ENCODE results near the gene SLC35F3.

SLC35F3 gene

DNA sequence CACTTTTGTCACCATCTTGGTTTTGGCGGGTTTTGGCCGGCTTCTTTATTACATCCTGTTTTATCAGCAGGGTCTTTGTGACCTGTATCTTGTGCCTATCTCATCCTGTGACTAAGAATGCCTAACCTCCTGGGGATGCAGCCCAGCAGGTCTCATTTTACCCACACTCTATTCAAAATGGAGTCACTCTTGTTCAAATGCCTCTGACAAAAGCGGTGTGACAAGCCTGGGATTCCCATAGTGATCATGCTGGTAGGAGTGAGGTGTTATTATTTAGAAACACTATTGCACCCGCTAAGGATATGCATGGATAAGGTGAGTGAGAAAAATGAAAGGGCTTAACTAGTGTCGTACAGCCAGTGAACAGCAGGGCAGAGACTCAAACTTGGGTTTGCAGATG lies 357.1 kb downstream of the SLC35F3 start:
- FAIRE-seq (no peak), DNase-seq (ENCODE audit: insufficient read length, low spot score) (no peak)
- TF ChIP-seq, protein P1, sequence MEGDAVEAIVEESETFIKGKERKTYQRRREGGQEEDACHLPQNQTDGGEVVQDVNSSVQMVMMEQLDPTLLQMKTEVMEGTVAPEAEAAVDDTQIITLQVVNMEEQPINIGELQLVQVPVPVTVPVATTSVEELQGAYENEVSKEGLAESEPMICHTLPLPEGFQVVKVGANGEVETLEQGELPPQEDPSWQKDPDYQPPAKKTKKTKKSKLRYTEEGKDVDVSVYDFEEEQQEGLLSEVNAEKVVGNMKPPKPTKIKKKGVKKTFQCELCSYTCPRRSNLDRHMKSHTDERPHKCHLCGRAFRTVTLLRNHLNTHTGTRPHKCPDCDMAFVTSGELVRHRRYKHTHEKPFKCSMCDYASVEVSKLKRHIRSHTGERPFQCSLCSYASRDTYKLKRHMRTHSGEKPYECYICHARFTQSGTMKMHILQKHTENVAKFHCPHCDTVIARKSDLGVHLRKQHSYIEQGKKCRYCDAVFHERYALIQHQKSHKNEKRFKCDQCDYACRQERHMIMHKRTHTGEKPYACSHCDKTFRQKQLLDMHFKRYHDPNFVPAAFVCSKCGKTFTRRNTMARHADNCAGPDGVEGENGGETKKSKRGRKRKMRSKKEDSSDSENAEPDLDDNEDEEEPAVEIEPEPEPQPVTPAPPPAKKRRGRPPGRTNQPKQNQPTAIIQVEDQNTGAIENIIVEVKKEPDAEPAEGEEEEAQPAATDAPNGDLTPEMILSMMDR (IDR thresholded peaks at IDR 0.05; ENCODE audit: insufficient read depth, missing control alignments), result no peak

GRCh38 chr1:234262007-234262753 lies 357.7 kb downstream of the SLC35F3 start:
- TF ChIP-seq, protein P1 (IDR thresholded peaks at IDR 0.05; ENCODE audit: insufficient read depth, missing control alignments), result no peak
- no peak for DNase-seq (ENCODE audit: insufficient read length, low spot score)
- no peak for FAIRE-seq

DNA sequence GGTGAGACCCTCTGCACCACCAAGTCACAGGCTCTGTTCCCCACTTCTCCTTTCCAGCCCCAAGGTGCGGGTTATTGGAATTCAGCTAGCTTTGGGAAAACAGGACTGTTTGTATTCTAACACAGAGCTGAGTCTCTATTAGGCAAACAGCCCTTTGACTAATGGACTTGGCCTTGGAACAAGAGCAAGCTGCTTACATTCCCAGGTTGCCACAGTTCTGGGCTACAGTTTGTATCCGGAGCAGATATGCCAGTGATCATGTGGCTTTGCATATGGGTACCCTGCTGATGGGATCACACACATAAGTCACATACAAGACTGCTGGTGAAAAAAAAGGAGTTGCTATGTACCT lies 358.3 kb downstream of the SLC35F3 start:
- no peak for FAIRE-seq
- no peak for DNase-seq (ENCODE audit: insufficient read length, low spot score)
- TF ChIP-seq, protein P1 (IDR thresholded peaks at IDR 0.05; ENCODE audit: insufficient read depth, missing control alignments), result no peak

- DNase-seq (ENCODE audit: insufficient read length, low spot score) (no peak), FAIRE-seq (no peak)
- TF ChIP-seq, protein P1 (IDR thresholded peaks at IDR 0.05; ENCODE audit: insufficient read depth, missing control alignments), result no peak
These were observed 360.4 kb downstream of the SLC35F3 start for GRCh38 chr1:234264832-234265231.

GRCh38 chr1:234265321-234265720 lies 360.8 kb downstream of the SLC35F3 start:
- FAIRE-seq (no peak), DNase-seq (ENCODE audit: insufficient read length, low spot score) (no peak)
- TF ChIP-seq, protein P1 (IDR thresholded peaks at IDR 0.05; ENCODE audit: insufficient read depth, missing control alignments), result no peak

DNA sequence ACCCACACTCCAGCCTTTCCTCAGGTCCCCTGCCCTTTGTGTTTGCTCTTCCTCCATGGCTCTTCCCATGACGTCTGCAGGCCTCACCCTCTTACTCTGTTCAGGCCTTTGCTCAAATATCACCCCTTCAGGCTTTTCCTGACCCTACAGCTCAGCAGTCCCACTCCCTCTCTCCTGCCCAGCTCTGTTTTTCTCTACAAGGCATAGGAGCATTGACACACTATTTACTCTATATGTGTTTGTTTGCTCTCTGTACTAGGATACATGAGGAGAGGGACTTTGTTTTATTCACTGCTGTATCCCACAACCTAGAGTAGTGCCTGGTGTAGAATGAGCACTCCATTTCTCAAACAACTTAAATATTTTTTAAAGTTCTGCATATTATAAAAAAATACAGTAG lies 361.4 kb downstream of the SLC35F3 start:
- FAIRE-seq, result no peak
- no peak for DNase-seq (ENCODE audit: insufficient read length, low spot score)
- TF ChIP-seq, protein P1 (IDR thresholded peaks at IDR 0.05; ENCODE audit: insufficient read depth, missing control alignments), result no peak

- TF ChIP-seq, protein P1 (IDR thresholded peaks at IDR 0.05; ENCODE audit: insufficient read depth, missing control alignments), result no peak
- no peak for DNase-seq (ENCODE audit: insufficient read length, low spot score)
- no peak for FAIRE-seq
These were observed 365.6 kb downstream of the SLC35F3 start for GRCh38 chr1:234270093-234270492.

All from D721Med (cell line).